Retinal pigment epithelial cell (primary cell): ENCODE results near the gene ERC1.

Experiments used
- DNase-seq: peaks from one replicate; pipeline ENCODE4 v3.0.0-alpha.2; 2010; ENCODE audit warnings: low read depth
- H3K4me3 ChIP-seq: 2 replicates; pipeline ENCODE4 v1.5.1; 2011; ENCODE audit warnings: mild to moderate bottlenecking, low read length, control low read depth, moderate library complexity
- CTCF ChIP-seq: conservative IDR thresholded peaks from 2 replicates; pipeline ENCODE4 v1.5.1; 2011; ENCODE audit warnings: low read depth, low read length, control low read depth, inconsistent platforms

Gene ERC1

GRCh38 chr12:1436981-1437380, 446.0 kb downstream of the ERC1 start:
- no peak for TF ChIP-seq CTCF
- no peak for DNase-seq
- H3K4me3 ChIP-seq = no peak overlapping the region

GRCh38 chr12:1439201-1439600, 448.2 kb downstream of the ERC1 start:
- H3K4me3 ChIP-seq = no peak overlapping the region
- no peak for TF ChIP-seq CTCF
- no peak for DNase-seq

- no peak for TF ChIP-seq CTCF
- DNase-seq = no peak
- H3K4me3 ChIP-seq = no peak overlapping the region
These were observed 448.7 kb downstream of the ERC1 start for GRCh38 chr12:1439687-1440086.

GRCh38 chr12:1443421-1444141, 452.6 kb downstream of the ERC1 start:
- peak; percentile 47 for DNase-seq
- peak overlapping the region; percentile 5 for H3K4me3 ChIP-seq
- no peak for TF ChIP-seq CTCF

GRCh38 chr12:1444142-1444516, 453.1 kb downstream of the ERC1 start:
- peak overlapping the region; percentile 5 for H3K4me3 ChIP-seq
- TF ChIP-seq CTCF = no peak
- peak; percentile 2 for DNase-seq

GRCh38 chr12:1445807-1446206, 454.8 kb downstream of the ERC1 start:
- DNase-seq = no peak
- no peak for TF ChIP-seq CTCF
- no peak overlapping the region for H3K4me3 ChIP-seq

- no peak overlapping the region for H3K4me3 ChIP-seq
- TF ChIP-seq CTCF = no peak
- no peak for DNase-seq
These were observed 457.3 kb downstream of the ERC1 start for GRCh38 chr12:1448336-1448735.
